ENCODE data around the gene SUMO2. TPM values are rescaled to one million over a fixed set of nuclear protein-coding genes. Genes with fewer than 3 reads are reported as not detected.

Gene SUMO2
- total and polyA plus RNA-seq, 2 of the 13 experiments (the other 11 are each of a cell fraction or from before 2014, with no cell fraction given): 337 to 553 TPM

DNA sequence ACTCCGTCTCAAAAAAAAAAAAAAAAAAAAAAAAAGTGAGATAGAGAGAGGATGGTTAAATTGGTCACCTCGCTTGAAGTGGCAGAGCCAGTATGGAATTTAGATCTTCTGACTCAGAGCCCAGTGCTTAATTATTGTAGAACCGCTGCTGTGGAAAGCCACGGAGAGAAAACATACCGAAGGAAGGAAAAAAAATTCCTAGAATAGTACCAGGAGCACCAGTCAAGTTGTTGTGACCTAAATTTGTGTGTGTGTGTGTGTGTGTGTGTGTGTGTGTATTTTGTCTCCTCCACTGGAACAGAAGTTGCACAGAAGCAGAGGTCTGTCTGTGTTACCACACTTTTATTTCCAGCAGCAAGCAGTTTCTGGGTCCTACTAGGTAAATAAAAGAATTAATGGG, 12.1 kb upstream of the SUMO2 start:
- Histone ChIP-seq H3K36me3 (replicated peaks in 1 of 2; ENCODE audit: control insufficient read depth in 1 of 2, insufficient read depth in 2 of 2, low read length in 2 of 2) (no peaks in the 10 kb centered on the region), H3K79me2 (ENCODE audit: insufficient read depth, low read length) (no peaks in the 10 kb centered on the region), H3K27me3 (ENCODE audit: control insufficient read depth in 1 of 2, insufficient read depth in 2 of 2, low read length in 2 of 2) (no peaks in the 10 kb centered on the region), H3K27ac (ENCODE audit: extremely low read length, insufficient read depth, low read length) (no peak overlapping the region), H3K9me3 (ENCODE audit: low read length) (no peaks in the 10 kb centered on the region), H4K20me1 (ENCODE audit: insufficient read depth, low read length) (no peaks in the 10 kb centered on the region), H3K9ac (ENCODE audit: insufficient read depth, low read depth, low read length) (no peak overlapping the region), H2AFZ (ENCODE audit: low read length) (no peak overlapping the region), H3K4me1 (ENCODE audit: insufficient read depth, low read length) (peaks cover 27% of the 10 kb centered on the region), H3K4me3 (replicated peaks in 1 of 3; ENCODE audit: insufficient read depth in 1 of 3, low read depth in 2 of 3, low read length in 3 of 3) (no peak overlapping the region), H3K4me2 (ENCODE audit: low read depth, low read length) (peak overlapping the region; percentile 73)
- intact Hi-C loops (cut with micrococcal nuclease; ENCODE audit: unreplicated experiment): no loop called here
- FAIRE-seq (no peak), ATAC-seq (no peak), DNase-seq (ENCODE audit: low spot score) (no peak)
- 18% methylated on average over 4 of the region's 5 CpGs for WGBS (ENCODE audit: low lambda C conversion rate)
- in situ Hi-C loops (cut with HindIII; ENCODE audit: extremely low pct_ligation_motif_present, low pct_unique_long_range_greater_than_20kb): no loop called here
- TF ChIP-seq, protein P1, sequence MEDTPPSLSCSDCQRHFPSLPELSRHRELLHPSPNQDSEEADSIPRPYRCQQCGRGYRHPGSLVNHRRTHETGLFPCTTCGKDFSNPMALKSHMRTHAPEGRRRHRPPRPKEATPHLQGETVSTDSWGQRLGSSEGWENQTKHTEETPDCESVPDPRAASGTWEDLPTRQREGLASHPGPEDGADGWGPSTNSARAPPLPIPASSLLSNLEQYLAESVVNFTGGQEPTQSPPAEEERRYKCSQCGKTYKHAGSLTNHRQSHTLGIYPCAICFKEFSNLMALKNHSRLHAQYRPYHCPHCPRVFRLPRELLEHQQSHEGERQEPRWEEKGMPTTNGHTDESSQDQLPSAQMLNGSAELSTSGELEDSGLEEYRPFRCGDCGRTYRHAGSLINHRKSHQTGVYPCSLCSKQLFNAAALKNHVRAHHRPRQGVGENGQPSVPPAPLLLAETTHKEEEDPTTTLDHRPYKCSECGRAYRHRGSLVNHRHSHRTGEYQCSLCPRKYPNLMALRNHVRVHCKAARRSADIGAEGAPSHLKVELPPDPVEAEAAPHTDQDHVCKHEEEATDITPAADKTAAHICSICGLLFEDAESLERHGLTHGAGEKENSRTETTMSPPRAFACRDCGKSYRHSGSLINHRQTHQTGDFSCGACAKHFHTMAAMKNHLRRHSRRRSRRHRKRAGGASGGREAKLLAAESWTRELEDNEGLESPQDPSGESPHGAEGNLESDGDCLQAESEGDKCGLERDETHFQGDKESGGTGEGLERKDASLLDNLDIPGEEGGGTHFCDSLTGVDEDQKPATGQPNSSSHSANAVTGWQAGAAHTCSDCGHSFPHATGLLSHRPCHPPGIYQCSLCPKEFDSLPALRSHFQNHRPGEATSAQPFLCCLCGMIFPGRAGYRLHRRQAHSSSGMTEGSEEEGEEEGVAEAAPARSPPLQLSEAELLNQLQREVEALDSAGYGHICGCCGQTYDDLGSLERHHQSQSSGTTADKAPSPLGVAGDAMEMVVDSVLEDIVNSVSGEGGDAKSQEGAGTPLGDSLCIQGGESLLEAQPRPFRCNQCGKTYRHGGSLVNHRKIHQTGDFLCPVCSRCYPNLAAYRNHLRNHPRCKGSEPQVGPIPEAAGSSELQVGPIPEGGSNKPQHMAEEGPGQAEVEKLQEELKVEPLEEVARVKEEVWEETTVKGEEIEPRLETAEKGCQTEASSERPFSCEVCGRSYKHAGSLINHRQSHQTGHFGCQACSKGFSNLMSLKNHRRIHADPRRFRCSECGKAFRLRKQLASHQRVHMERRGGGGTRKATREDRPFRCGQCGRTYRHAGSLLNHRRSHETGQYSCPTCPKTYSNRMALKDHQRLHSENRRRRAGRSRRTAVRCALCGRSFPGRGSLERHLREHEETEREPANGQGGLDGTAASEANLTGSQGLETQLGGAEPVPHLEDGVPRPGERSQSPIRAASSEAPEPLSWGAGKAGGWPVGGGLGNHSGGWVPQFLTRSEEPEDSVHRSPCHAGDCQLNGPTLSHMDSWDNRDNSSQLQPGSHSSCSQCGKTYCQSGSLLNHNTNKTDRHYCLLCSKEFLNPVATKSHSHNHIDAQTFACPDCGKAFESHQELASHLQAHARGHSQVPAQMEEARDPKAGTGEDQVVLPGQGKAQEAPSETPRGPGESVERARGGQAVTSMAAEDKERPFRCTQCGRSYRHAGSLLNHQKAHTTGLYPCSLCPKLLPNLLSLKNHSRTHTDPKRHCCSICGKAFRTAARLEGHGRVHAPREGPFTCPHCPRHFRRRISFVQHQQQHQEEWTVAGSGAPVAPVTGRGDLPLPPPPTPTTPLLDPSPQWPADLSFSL (CRISPR knock-in tag; IDR thresholded peaks at IDR 0.05): peak; percentile 83
- TF ChIP-seq ZNF510 (CRISPR knock-in tag; IDR thresholded peaks at IDR 0.05; ENCODE audit: low read depth) (0 out of 2 replicates have a peak, but pooled peaks have one; percentile 37), KAT7 (CRISPR knock-in tag; IDR thresholded peaks at IDR 0.05; ENCODE audit: borderline replicate concordance) (no peak), ZNF652 (CRISPR knock-in tag; IDR thresholded peaks at IDR 0.05; ENCODE audit: borderline replicate concordance, low read depth) (no peak), ZSCAN22 (CRISPR knock-in tag; IDR thresholded peaks at IDR 0.05) (no peak), ZNF441 (CRISPR knock-in tag; IDR thresholded peaks at IDR 0.05; ENCODE audit: borderline replicate concordance) (0 out of 2 replicates have a peak, but pooled peaks have one; percentile 41)
- TF ChIP-seq, protein P2, sequence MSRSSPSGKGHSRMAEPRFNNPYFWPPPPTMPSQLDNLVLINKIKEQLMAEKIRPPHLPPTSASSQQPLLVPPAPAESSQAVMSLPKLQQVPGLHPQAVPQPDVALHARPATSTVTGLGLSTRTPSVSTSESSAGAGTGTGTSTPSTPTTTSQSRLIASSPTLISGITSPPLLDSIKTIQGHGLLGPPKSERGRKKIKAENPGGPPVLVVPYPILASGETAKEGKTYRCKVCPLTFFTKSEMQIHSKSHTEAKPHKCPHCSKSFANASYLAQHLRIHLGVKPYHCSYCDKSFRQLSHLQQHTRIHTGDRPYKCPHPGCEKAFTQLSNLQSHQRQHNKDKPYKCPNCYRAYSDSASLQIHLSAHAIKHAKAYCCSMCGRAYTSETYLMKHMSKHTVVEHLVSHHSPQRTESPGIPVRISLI (CRISPR knock-in tag; IDR thresholded peaks at IDR 0.05; ENCODE audit: borderline replicate concordance): peak; percentile 61; the same call in 1 of the 2 replicates
- POLR2A ChIA-PET: interaction anchor here (0.7 kb wide), 1 partner anchor 12 kb away, joined by 3 read pairs; the partner anchor contains the start of gene SUMO2
- CTCF ChIA-PET (ENCODE audit: low intra/inter-chr PET ratio, low total read pairs): no interaction called here
- no TSS peak for BruUV-seq (replicated peaks)

All from HepG2 (cell line).